HepG2 (cell line): ENCODE results near the gene MEX3A. TPM values are rescaled to one million over a fixed set of nuclear protein-coding genes. Genes with fewer than 3 reads are reported as not detected.
A peak's percentile ranks its signal among the peaks of the same experiment; 100 is the strongest.

Experiments
- BRCA1 ChIP-seq: sonication (generic); formaldehyde crosslinking; IDR thresholded peaks from 2 replicates; pipeline ENCODE4 v1.4.0; 2020; ENCODE audit warnings: missing genetic modification reagents
- BRF2 ChIP-seq: sonication (generic); formaldehyde crosslinking; IDR thresholded peaks from 2 replicates; pipeline ENCODE4 v1.8.1; 2022; ENCODE audit warnings: mild to moderate bottlenecking, missing genetic modification reagents
- E2F1 ChIP-seq: sonication (generic); formaldehyde crosslinking; IDR thresholded peaks from 2 replicates; pipeline ENCODE4 v1.5.0; 2020; ENCODE audit warnings: missing genetic modification reagents
- FOXC1 ChIP-seq: sonication (generic); formaldehyde crosslinking; IDR thresholded peaks from 2 replicates; pipeline ENCODE4 v1.8.0; 2022; ENCODE audit warnings: mild to moderate bottlenecking, missing genetic modification reagents, borderline replicate concordance
- GMEB2 ChIP-seq: IDR thresholded peaks from 2 replicates; pipeline ENCODE4 v1.6.1; 2016; ENCODE audit warnings: missing biosample characterization, missing genetic modification reagents, low read depth
- HNRNPK ChIP-seq: fragments of 200-400 bp; formaldehyde crosslinking; IDR thresholded peaks from 2 replicates; pipeline ENCODE4 v1.6.1; 2018; ENCODE audit warnings: low read length, low read depth, moderate library complexity, mild to moderate bottlenecking; ENCODE audit not compliant: poor library complexity, severe bottlenecking
- IRX3 ChIP-seq: sonication (generic); formaldehyde crosslinking; IDR thresholded peaks from 2 replicates; pipeline ENCODE4 v1.8.1; 2023; ENCODE audit warnings: mild to moderate bottlenecking, low read depth, missing genetic modification reagents, borderline replicate concordance
- KDM5A ChIP-seq: fragments of 200-600 bp; sonication (generic); IDR thresholded peaks from 2 replicates; pipeline ENCODE4 v1.7.0; 2018; ENCODE audit warnings: antibody characterized with exemption, mild to moderate bottlenecking, low read length, borderline replicate concordance
- KLF9 ChIP-seq: IDR thresholded peaks from 2 replicates; pipeline ENCODE4 v1.6.1; 2016; ENCODE audit warnings: low read depth
- MXD4 ChIP-seq: IDR thresholded peaks from 2 replicates; pipeline ENCODE4 v1.6.1; 2016; ENCODE audit warnings: mild to moderate bottlenecking, missing biosample characterization, missing genetic modification reagents
- NFYB ChIP-seq: sonication (generic); formaldehyde crosslinking; IDR thresholded peaks from 2 replicates; pipeline ENCODE4 v1.4.0; 2020; ENCODE audit warnings: missing genetic modification reagents
- NR2C2 ChIP-seq: sonication (generic); formaldehyde crosslinking; IDR thresholded peaks from 2 replicates; pipeline ENCODE4 v1.4.0; 2020; ENCODE audit warnings: missing genetic modification reagents, mild to moderate bottlenecking, moderate library complexity, borderline replicate concordance
- SKI ChIP-seq: fragments of 450-650 bp; IDR thresholded peaks from one replicate; pipeline ENCODE4 v1.6.1; 2018; ENCODE audit warnings: mild to moderate bottlenecking; ENCODE audit not compliant: partially characterized antibody
- SMARCC2 ChIP-seq: fragments of 450-650 bp; IDR thresholded peaks from 2 replicates; pipeline ENCODE4 v1.6.1; 2017; ENCODE audit warnings: antibody characterized with exemption, mild to moderate bottlenecking
- SP4 ChIP-seq: sonication (generic); formaldehyde crosslinking; IDR thresholded peaks from 2 replicates; pipeline ENCODE4 v1.8.1; 2023; ENCODE audit warnings: mild to moderate bottlenecking, missing genetic modification reagents
- ZBTB25 ChIP-seq: IDR thresholded peaks from 2 replicates; pipeline ENCODE4 v1.6.1; 2018; ENCODE audit warnings: missing genetic modification reagents
- ZKSCAN5 ChIP-seq: sonication (generic); formaldehyde crosslinking; IDR thresholded peaks from 2 replicates; pipeline ENCODE4 v1.5.1; 2020; ENCODE audit warnings: mild to moderate bottlenecking, missing genetic modification reagents
- ZNF124 ChIP-seq: sonication (generic); formaldehyde crosslinking; IDR thresholded peaks from 2 replicates; pipeline ENCODE4 v1.4.0; 2020; ENCODE audit warnings: missing genetic modification reagents
- ZNF3 ChIP-seq: IDR thresholded peaks from 2 replicates; pipeline ENCODE4 v1.7.0; 2017; ENCODE audit warnings: inconsistent platforms
- ZNF503 ChIP-seq: sonication (generic); formaldehyde crosslinking; IDR thresholded peaks from 2 replicates; pipeline ENCODE4 v1.4.0; 2020; ENCODE audit warnings: missing genetic modification reagents
- ZNF615 ChIP-seq: sonication (generic); formaldehyde crosslinking; IDR thresholded peaks from 2 replicates; pipeline ENCODE4 v1.5.0; 2020; ENCODE audit warnings: mild to moderate bottlenecking, missing genetic modification reagents, borderline replicate concordance
- ZNF629 ChIP-seq: sonication (generic); formaldehyde crosslinking; conservative IDR thresholded peaks from 2 replicates; pipeline ENCODE4 v1.5.0; 2020; ENCODE audit warnings: missing genetic modification reagents
- polyA plus RNA-seq, 8 experiments: library from polyadenylated mRNA; depleted of rRNA in 3 of 8; stranded (reverse) in 7 of 8; unstranded in 1 of 8; fragments of >200 nt; fragmentation: Illumina TruSeq in 4 of 8; extraction: Trizol in 4 of 8; gene quantifications; 2 replicates each; pipeline versions ENCODE4 v1.2.1 to v1.2.3, GENCODE V29; 2011 to 2016; ENCODE audit warnings: low read depth in 4 of 8, missing spikeins in 1 of 8, mixed read lengths in 1 of 8; ENCODE audit not compliant: insufficient read depth in 1 of 8
- total RNA-seq, 5 experiments: library from RNA; depleted of rRNA; stranded (reverse); fragments of >200 nt; fragmentation: Illumina TruSeq; extraction: Trizol; gene quantifications; 2 replicates each; pipeline ENCODE4 v1.2.3, GENCODE V29; 2016; ENCODE audit warnings: low read depth in 1 of 5

The MEX3A gene
- total and polyA plus RNA-seq, 2 of the 13 experiments (the other 11 are each of a cell fraction or from before 2014, with no cell fraction given) = 7.6 to 9.1 TPM

GRCh38 chr1:156082309-156083091 lies at the start of gene MEX3A (continued):
- TF ChIP-seq BRF2 (CRISPR knock-in tag) = no peak
- peak; percentile 67; the same call in 1 of the 2 replicates for TF ChIP-seq KDM5A
- no peak for TF ChIP-seq GMEB2
- no peak for TF ChIP-seq SKI
- peak; percentile 85 for TF ChIP-seq NR2C2 (CRISPR knock-in tag)
- no peak for TF ChIP-seq ZNF629 (CRISPR knock-in tag)
- TF ChIP-seq IRX3 (CRISPR knock-in tag) = no peak
- TF ChIP-seq SP4 (CRISPR knock-in tag) = peak; percentile 62
- TF ChIP-seq ZNF503 (CRISPR knock-in tag) = 0 out of 2 replicates have a peak, but pooled peaks have one; percentile 38
- no peak for TF ChIP-seq KLF9 (CRISPR knock-in tag)
- no peak for TF ChIP-seq HNRNPK
- TF ChIP-seq MXD4 (CRISPR knock-in tag) = 0 out of 2 replicates have a peak, but pooled peaks have one; percentile 23
- no peak for TF ChIP-seq FOXC1 (CRISPR knock-in tag)
- peak; percentile 68; the same call in 1 of the 2 replicates for TF ChIP-seq E2F1 (CRISPR knock-in tag)
- no peak; the same call in 1 of the 2 replicates for TF ChIP-seq ZNF124 (CRISPR knock-in tag)
- TF ChIP-seq BRCA1 (CRISPR knock-in tag) = no peak
- TF ChIP-seq ZKSCAN5 = no peak
- 0 out of 2 replicates have a peak, but pooled peaks have one; percentile 16 for TF ChIP-seq ZNF615 (CRISPR knock-in tag)
- no peak for TF ChIP-seq ZBTB25 (CRISPR knock-in tag)
- no peak for TF ChIP-seq SMARCC2
- TF ChIP-seq NFYB = peak; percentile 24; the same call in 1 of the 2 replicates
- TF ChIP-seq ZNF3 (CRISPR knock-in tag) = no peak
